DOHH2 (cell line): Measurements from ENCODE around the gene SYT14.

Experiments used
- CTCF ChIP-seq: fragments of 200-600 bp; sonication (generic); IDR thresholded peaks from one replicate; pipeline ENCODE4 v1.5.1; 2014; ENCODE audit warnings: antibody characterized with exemption, mild to moderate bottlenecking, low read depth, low read length; ENCODE audit not compliant: poor library complexity, severe bottlenecking
- EZH2phosphoT487 ChIP-seq: fragments of 200-600 bp; sonication (generic); IDR thresholded peaks from 2 replicates; pipeline ENCODE4 v1.6.1; 2017; ENCODE audit warnings: borderline replicate concordance, mild to moderate bottlenecking, antibody characterized with exemption, low read length, moderate library complexity, mixed read lengths

GRCh38 chr1:210072896-210073504, 135.0 kb downstream of the SYT14 start:
- TF ChIP-seq CTCF (no peak), EZH2phosphoT487 (no peak)
